Esophagus squamous epithelium (tissue), 5 donors: ENCODE results near the gene OR1L6. TPM values are rescaled to one million over a fixed set of nuclear protein-coding genes. Genes with fewer than 3 reads are reported as not detected.

Experiments used
- DNase-seq: peaks from one replicate; lab custom pipeline; 2025; lab: John Stamatoyannopoulos, UW
- H3K27ac ChIP-seq, 4 donors: fragments of 200-600 bp; sonication (generic); one replicate each; pipeline ENCODE4 v1.5.1; 2016 to 2019; ENCODE audit warnings: mild to moderate bottlenecking in 1 of 4
- H3K27me3 ChIP-seq, 4 donors: fragments of 200-600 bp; sonication (generic); 1 replicate in 3 of 4; 2 replicates in 1 of 4; pipeline versions ENCODE4 v1.5.1 to v1.6.0; 2017 to 2021; ENCODE audit warnings: antibody characterized with exemption in 1 of 4
- H3K36me3 ChIP-seq, 3 donors: fragments of 200-600 bp; sonication (generic); one replicate each; pipeline ENCODE4 v1.5.1; 2016 to 2019
- H3K4me1 ChIP-seq, 3 donors: fragments of 200-600 bp; sonication (generic); one replicate each; pipeline ENCODE4 v1.5.1; 2017 to 2019
- H3K4me3 ChIP-seq, 4 donors: fragments of 200-600 bp; sonication (generic); 1 replicate in 3 of 4; 2 replicates in 1 of 4; pipeline ENCODE4 v1.5.1; 2016 to 2019; ENCODE audit warnings: mild to moderate bottlenecking in 2 of 4, moderate library complexity in 1 of 4
- H3K9me3 ChIP-seq, 3 donors: fragments of 200-600 bp; sonication (generic); one replicate each; pipeline ENCODE4 v1.5.1; 2016 to 2019
- POLR2A ChIP-seq, 4 donors: fragments of 450-650 bp; IDR thresholded peaks; one replicate each; pipeline ENCODE4 v1.6.1; 2017; ENCODE audit warnings: antibody characterized with exemption in 4 of 4, mild to moderate bottlenecking in 4 of 4, moderate library complexity in 3 of 4
- WGBS, 2 donors: methylation state at CpG; one replicate each; pipeline ENCODE4 v1.1.5; 2018; 5-methylcytosine and 5-hydroxymethylcytosine counted together
- intact Hi-C: fragments of 100-400 bp; cut with DNase I; formaldehyde crosslinking; loops from one replicate; pipeline ENCODE4 v1.15.0; 2022
- total RNA-seq, 4 donors: library from RNA; depleted of rRNA; stranded (reverse); fragments of >200 nt; gene quantifications; one replicate each; pipeline ENCODE4 v1.1.0, GENCODE V29; 2016
- TF ChIP-seq, protein P1 (sequence below), 6 experiments: fragments of 450-650 bp in 4 of 6; fragments of 200-600 bp in 2 of 6; sonication (generic) in 2 of 6; IDR thresholded peaks; one replicate each; pipeline ENCODE4 v1.5.1; 2016 to 2019; ENCODE audit warnings: antibody characterized with exemption in 6 of 6, mild to moderate bottlenecking in 4 of 6, moderate library complexity in 4 of 6
- donor health status: DM: yes; HTN: yes; CAD: no.

The OR1L6 gene, protein sequence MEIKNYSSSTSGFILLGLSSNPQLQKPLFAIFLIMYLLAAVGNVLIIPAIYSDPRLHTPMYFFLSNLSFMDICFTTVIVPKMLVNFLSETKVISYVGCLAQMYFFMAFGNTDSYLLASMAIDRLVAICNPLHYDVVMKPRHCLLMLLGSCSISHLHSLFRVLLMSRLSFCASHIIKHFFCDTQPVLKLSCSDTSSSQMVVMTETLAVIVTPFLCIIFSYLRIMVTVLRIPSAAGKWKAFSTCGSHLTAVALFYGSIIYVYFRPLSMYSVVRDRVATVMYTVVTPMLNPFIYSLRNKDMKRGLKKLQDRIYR
- total RNA-seq, result not detected

DNA sequence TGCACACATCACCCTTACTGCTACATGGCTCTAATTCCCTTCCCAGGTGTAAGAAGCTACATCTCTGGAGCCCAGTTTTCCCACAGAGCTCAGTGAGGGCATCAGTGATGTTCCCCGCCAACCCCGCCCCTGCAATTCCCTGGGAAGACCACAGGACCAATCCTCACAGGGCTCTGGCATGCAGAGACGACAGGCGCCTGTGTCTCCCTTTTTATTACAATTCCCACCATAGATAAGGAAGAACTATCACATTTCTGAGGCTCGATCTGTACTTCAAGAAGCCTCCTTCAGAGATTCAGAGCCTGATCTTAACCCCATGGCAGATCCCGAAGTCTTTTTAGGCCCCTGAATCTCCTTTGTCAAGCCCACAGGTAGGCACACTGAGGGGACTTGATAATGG, at the start of gene OR1L6:
TSS of gene OR1L6 (plus strand) at position 301 of the 400 bp plus-strand sequence. CDS start 7,545 bp downstream, outside the sequence.
- no peaks in the 10 kb centered on the region for H3K4me1 ChIP-seq
- 71% methylated on average over 6 of the region's 6 CpGs for WGBS, 2 donors
- no peak for DNase-seq
- H3K9me3 ChIP-seq, result no peaks in the 10 kb centered on the region
- H3K4me3 ChIP-seq, result no peak within 1 kb of the TSS
- no peaks in the 10 kb centered on the region for H3K27me3 ChIP-seq
- TF ChIP-seq POLR2A (IDR thresholded peaks at IDR 0.05), result no peak
- TF ChIP-seq, protein P1, sequence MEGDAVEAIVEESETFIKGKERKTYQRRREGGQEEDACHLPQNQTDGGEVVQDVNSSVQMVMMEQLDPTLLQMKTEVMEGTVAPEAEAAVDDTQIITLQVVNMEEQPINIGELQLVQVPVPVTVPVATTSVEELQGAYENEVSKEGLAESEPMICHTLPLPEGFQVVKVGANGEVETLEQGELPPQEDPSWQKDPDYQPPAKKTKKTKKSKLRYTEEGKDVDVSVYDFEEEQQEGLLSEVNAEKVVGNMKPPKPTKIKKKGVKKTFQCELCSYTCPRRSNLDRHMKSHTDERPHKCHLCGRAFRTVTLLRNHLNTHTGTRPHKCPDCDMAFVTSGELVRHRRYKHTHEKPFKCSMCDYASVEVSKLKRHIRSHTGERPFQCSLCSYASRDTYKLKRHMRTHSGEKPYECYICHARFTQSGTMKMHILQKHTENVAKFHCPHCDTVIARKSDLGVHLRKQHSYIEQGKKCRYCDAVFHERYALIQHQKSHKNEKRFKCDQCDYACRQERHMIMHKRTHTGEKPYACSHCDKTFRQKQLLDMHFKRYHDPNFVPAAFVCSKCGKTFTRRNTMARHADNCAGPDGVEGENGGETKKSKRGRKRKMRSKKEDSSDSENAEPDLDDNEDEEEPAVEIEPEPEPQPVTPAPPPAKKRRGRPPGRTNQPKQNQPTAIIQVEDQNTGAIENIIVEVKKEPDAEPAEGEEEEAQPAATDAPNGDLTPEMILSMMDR (IDR thresholded peaks at IDR 0.05), result no peak
- H3K36me3 ChIP-seq, result no peaks in the 10 kb centered on the region
- no peak within 1 kb of the TSS for H3K27ac ChIP-seq
- intact Hi-C loops, result no loop called here

DNA sequence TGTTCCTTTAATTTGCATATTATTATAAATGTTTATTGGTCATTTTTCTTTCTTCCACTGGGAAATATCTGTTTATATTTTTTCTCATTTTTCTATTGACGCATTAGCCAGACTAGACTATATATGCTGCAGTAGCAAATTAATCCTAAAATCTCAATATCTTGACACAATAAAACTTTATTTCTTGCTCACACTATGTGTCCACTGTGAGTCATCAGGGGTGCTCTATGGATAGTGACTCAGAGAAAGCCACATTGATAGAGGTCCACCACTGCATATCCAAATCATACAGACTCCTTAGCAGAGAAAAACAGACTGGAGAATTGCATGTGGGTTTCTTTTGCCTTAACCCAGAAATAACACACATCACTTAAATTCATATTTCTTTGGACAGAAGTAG, 46.4 kb upstream of the OR1L6 start:
- WGBS, 2 donors, result 82 to 92% methylated on average over 1 of the region's 1 CpG
- no peak for TF ChIP-seq POLR2A (IDR thresholded peaks at IDR 0.05)
- TF ChIP-seq, protein P1 (IDR thresholded peaks at IDR 0.05), result no peak
- H3K36me3 ChIP-seq, result no peaks in the 10 kb centered on the region
- no peak overlapping the region for H3K27ac ChIP-seq
- peaks cover 0 to 19% (median 7%) of the 10 kb centered on the region in 3 donors for H3K9me3 ChIP-seq
- no peak overlapping the region for H3K4me3 ChIP-seq
- no peaks in the 10 kb centered on the region for H3K4me1 ChIP-seq
- intact Hi-C loops, result no loop called here
- no peak for DNase-seq
- no peaks in the 10 kb centered on the region for H3K27me3 ChIP-seq

DNA sequence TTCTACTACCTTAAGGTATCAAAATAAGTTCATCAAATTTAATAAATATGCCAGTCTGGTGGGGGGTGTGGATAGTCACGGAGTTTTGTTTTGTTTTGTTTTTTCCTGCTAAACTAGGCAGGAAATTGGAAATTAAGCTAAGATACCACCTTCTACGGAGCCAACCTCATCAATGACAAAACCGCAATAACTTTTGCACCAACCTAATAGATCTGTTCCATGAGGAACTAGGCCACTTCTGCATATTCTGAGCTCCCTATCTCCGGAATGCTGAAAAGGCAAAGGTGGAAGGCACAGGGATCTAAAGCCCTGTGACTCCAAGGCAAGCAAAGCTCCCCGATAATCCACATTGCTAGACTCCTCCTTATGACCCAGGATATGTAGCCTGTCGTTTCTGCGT, 24.1 kb upstream of the OR1L6 start:
- Histone ChIP-seq H3K9me3 (peaks cover 0 to 9% (median 0%) of the 10 kb centered on the region in 3 donors), H3K4me3 (no peak overlapping the region), H3K4me1 (no peaks in the 10 kb centered on the region), H3K27ac (no peak overlapping the region), H3K27me3 (no peaks in the 10 kb centered on the region), H3K36me3 (no peaks in the 10 kb centered on the region)
- TF ChIP-seq, protein P1 (IDR thresholded peaks at IDR 0.05), result no peak
- TF ChIP-seq POLR2A (IDR thresholded peaks at IDR 0.05), result no peak
- no peak for DNase-seq
- 82 to 83% methylated on average over 7 of the region's 7 CpGs for WGBS, 2 donors
- intact Hi-C loops, result no loop called here

DNA sequence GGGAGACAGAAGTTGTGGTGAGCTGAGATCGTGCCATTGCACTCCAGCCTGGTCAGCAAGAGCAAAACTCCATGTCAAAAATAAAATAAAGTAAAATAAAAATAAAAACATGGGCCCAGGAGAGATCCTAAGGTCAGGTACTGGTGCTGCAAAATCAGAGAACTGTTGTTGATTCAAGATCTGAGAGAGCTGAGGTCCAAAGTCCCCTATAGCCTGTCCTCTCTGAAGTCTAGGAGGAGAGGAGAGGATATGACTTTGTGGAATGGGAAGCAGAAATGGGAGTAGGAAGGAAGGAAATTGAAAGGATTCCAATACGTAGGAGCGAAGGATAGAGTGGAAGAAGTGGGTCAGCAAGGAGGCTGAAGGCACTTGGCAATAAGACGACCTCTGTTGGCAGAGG, 22.9 kb upstream of the OR1L6 start:
- Histone ChIP-seq H3K27ac (no peak overlapping the region), H3K27me3 (no peaks in the 10 kb centered on the region), H3K4me1 (no peaks in the 10 kb centered on the region), H3K9me3 (peaks cover 0 to 15% (median 8%) of the 10 kb centered on the region in 3 donors), H3K4me3 (no peak overlapping the region), H3K36me3 (no peaks in the 10 kb centered on the region)
- no peak for DNase-seq
- intact Hi-C loops, result no loop called here
- TF ChIP-seq POLR2A (IDR thresholded peaks at IDR 0.05), result no peak
- TF ChIP-seq, protein P1 (IDR thresholded peaks at IDR 0.05), result no peak
- WGBS, 2 donors, result 69 to 87% methylated on average over 4 of the region's 4 CpGs

DNA sequence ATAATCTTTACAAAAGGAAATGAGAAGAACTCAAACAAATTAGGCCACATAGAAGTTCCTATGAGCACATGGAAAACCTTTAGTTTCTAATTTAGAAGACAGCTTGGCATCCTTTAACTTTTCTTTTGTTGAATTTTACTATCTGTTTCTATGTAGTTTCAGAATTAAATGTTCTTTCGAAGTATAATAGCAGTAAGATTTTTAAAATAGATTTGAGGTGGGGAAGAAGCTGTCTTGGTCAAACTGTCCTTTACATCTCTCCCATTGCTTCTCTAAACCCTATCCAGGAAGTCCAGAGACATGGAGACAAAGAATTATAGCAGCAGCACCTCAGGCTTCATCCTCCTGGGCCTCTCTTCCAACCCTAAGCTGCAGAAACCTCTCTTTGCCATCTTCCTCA, 18.4 kb upstream of the OR1L6 start, which contains the start of gene OR1L4:
TSS of gene OR1L4 (plus strand) at position 301 of the 400 bp plus-strand sequence. CDS start at position 301, 0 bp downstream.
- Histone ChIP-seq H3K36me3 (no peaks in the 10 kb centered on the region), H3K27me3 (no peaks in the 10 kb centered on the region), H3K4me1 (no peaks in the 10 kb centered on the region), H3K4me3 (no peak within 1 kb of the TSS), H3K9me3 (peaks cover 0 to 50% (median 29%) of the 10 kb centered on the region in 3 donors), H3K27ac (no peak within 1 kb of the TSS)
- DNase-seq, result no peak
- WGBS, 2 donors, result 64 to 70% methylated on average over 1 of the region's 1 CpG
- TF ChIP-seq, protein P1 (IDR thresholded peaks at IDR 0.05), result no peak
- TF ChIP-seq POLR2A (IDR thresholded peaks at IDR 0.05), result no peak
- intact Hi-C loops, result no loop called here
